NCI-H2029 treated with DMSO at 0.1 percent for 48 hours (cell line): ENCODE measurements around the gene NAT10.
"Not testable (repeated sequence)": the region's sequence is repeated elsewhere in the genome, so short reads cannot be mapped to it uniquely, and the experiment has no call there.

Source experiments
- DNase-seq: peaks from one replicate; lab custom pipeline; 2025; lab: John Stamatoyannopoulos, UW

The NAT10 gene

DNA sequence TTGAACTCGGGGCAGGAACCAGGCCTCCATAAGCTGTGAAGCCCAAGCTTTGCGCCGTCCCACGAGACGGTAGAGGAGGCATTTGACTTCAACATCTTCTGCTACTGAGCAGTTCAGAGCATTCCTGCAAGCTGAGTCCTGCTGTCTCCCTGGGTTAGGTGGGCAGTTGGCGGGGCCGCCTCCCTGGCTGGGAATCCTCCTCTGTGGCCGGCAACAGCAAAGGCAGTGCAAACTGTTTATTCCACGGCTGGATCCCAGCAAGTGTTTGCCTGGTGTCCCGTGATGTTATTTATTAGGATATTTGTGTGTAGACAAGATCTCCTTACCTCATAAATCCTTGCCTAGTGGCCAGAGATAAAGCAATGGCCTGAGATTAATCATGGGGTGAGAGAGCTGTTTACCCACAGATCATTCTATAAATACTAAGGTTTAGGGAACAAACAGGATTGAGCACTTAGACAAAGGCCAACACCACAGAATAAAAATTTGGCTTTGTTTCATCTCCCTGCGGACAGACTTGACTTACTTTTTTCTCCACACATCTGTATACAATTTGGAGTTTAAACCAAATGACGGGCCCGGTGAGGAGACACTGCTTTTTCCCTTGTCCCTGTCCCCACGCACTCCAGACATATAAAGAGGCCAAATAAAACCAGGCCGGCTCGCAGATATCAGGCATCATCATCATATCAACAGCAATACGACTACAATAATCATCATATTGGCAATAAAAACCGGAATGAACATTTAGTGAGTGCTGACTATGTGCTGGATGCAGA, 63.4 kb downstream of the NAT10 start:
- DNase-seq, result no peak

DNA sequence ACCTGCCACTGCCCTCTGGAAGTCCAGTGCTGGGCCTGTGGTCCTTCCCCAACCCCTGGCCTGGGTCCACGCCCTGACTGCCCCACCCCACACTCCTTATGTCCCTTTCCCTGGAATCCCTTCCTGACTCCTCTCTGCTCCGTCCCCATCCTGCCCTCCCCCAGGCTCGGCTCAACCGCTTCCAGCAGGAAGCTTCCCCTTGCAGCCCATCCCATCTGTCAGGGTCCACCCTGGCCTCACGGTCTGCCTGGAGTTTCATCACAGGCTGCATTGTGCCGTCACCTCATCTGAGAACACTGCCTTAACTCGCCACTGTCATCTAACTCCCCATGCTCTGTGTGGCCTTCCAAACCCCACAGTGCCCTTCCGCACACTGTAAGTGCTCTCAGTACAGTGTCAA, 64.3 kb downstream of the NAT10 start:
- DNase-seq, result no peak

DNA sequence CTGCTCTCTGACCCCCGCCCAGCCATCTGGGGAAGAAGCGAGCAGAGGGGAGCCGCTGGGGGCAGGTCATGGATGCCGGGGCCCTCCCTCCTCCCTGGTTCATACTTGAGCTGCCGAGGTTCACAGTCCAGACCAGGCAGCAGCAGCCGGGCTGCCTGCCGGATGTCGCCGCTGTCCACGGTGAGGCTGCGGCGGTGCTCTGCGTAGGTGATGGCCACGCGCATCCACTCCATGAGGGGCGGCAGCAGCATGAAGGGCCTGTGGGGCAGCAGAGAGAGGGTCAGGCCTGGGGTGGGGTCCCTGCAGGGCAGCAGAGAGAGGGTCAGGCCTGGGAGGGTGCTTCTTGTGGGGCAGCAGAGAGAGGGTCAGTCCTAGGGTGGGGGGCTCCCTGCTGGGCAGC, 67.6 kb downstream of the NAT10 start:
- no peak for DNase-seq

DNA sequence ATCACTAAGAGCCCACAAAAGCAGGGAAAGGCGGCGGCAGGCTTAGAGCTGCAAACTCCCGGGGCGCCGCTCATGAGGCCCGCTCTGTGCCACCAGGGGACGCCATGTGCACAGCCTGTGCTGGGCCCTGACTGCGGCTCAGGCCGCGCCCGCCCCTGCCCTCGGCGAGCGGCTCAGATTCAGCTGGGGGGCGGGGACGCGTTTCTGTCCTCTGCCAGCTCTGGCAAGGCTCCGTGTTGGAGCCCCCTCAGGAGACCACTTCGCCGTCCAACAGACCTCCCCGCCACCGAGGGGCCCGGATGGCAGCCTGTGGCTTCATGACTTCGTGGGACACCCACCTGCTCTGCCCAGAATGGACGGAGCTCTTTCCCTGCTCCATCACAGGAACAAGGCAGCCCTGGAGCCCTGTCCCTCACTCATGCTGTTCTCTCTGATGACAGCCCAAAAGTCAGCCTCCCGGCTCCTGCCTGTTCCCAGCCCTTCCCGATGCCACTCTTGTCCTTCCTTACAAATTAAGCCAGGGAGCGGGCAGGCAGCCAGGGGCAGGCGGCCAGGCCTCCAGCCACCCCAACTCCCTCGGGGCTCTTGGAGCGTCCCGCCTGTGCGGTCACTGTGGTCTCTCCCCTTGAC, 69.1 kb downstream of the NAT10 start:
- peak; percentile 37 for DNase-seq

DNA sequence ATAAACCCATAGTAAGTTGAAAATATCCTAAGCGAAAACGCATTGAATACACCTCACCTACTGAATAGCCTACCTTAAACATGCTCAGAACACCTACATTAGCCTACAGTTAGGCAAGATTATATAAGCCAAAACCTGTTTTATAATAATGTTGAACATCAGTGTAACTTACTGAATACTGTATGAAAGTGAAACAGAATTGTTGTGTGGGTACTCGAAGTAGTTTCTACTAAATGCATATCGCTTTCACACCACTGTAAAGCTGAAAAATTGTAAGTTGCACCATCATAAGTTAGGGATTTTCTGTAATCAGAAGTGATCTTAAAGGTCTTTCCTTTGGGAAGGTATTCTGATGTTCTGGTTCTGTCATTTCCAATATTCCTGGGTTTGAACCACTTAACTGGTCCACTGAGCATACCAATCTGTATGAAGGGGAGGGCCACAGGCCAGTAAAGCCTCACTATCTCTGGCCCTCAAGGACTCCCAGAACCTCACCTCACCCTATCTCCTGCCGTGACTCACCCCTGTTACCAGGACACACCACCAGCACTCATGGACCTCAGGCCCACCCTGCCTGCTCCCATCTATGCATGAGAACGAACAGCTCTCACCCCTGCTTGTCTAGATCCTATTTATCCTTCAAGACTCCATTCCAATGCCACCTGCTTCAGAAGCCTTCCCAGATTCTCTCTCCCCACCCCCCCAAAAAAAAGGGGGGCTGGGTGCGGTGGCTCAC, 70.0 kb downstream of the NAT10 start:
- no peak for DNase-seq

DNA sequence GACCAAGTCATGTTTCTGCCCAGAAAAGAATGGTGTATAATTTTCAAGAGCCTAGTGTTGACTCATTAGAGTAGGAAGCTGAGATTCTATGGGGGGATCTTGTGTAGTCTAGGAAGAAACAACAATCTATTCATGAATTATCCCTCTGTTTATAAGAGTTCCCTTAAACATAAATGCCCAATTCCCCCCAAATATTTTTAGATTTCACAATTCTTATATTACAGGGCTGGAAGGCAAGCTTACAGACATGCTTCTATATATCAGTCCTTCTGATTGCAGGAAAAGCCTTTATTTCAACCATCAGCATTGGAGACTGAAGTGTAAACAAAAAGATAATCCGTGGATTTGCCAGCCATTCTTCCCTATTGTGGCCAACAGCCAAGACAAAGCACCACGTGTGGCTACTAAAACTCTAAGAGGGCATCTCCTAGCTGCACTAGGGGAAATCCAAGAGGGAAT, 71.4 kb downstream of the NAT10 start:
- DNase-seq, result peak; percentile 60

DNA sequence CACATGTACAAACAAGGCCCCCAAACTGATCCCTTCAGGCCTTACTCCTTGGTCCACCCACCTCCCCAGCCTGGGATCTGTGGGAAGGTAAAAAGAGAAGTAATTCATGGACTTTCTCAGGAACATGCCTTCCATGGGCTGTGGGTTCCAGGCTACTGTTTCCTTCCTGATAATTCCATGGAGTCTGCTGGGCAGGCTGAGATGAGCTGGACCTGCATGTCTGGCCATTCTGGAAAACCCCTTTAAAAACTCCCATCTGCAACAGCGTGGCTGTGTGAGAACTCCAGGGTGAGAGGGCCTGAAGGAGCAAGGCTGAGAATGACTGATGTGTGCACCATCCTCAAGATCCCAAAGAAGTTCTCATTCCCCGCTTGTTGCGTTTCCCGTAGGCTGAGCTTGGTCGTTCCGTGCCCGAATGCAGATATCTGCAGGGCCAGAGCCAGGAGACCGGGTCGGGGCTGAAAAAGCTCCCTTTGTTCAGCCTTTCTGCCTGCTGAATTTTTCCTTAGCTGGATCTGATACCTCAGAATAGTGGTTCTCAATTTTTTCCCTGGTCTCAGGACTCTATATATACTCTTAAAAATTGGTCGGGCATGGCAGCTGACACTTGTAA, 72.9 kb downstream of the NAT10 start:
- no peak for DNase-seq

DNA sequence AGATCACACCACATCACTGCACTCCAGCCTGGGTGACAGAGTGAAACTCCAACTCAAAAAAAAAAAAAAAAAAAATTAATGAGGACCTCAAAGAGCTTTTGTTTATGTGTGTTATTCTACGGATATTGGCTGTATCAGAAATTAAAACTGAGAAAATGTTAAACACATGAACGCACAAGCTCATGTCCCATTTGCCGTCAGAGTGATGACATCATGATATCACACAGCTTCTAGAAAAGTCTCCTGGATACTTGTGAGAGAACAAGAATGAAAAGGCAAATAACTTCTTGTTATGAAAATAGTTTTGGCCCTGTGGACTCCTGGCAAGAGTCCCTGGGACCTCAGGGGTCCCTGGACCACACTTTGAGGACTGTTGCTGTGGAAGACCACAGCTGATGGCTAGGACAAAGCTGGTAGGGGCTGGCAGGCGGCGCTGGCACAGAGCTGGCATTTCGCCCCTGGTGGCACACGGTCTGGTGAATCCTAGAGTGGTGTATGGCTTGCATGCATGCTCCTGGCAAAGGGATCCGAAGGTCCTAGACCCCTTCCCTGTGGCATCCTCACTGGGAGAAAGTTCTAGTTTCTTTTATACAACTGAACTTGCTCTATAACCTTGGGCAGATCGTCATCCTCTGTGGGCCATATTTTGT, 73.7 kb downstream of the NAT10 start:
- DNase-seq, result no peak

DNA sequence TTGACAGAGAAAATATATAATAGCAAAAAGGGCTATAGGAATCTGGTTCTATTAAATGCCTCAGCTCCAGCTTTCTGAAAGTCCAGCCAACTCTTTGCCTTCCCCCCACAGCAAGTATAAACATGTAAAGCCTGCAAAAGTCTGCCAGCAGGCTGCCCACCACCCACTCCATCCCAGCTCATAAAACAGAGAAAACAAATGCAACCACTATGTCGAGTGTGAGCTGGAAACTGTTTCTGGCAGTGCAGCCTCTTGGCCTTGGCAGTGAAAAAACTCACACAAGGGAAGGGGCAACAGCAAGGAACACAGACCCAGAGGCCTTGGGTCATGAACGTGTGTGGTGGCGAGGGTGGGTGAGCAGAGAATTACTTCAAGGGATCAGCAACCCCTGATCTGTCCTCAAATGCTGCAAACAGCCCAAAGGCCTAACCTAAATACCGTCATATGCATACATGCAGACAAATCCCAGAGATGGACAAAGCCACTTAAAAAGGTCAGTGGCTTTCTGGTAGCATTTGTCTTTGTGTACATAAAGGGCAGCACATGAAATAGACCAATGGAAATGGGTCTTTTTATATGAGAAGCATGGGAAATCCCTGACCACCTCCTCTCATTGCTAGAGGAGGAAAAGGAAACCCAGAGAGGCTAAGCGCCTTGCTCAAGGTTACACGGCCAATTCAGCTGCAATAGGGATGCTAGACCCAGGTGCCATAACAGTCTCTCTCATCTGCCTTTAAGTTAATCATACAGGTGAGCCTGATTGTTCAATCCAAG, 74.8 kb downstream of the NAT10 start:
- DNase-seq, result no peak

DNA sequence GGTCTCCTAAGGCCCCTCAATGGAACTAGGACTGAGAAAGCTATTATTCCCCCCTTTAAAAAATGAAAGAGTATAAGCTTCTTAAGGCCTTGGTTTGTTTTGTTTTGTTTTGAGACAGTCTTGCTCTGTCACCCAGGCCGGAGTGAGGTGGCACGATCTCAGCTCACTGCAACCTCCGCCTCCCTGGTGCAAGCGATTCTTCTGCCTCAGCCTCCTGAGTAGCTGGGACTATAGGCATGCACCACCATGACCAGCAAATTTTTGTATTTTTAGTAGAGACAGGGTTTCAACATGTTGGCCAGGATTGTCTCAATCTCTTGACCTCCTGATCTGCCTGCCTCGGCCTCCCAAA, 75.4 kb downstream of the NAT10 start:
- not testable (repeated sequence) for DNase-seq

DNA sequence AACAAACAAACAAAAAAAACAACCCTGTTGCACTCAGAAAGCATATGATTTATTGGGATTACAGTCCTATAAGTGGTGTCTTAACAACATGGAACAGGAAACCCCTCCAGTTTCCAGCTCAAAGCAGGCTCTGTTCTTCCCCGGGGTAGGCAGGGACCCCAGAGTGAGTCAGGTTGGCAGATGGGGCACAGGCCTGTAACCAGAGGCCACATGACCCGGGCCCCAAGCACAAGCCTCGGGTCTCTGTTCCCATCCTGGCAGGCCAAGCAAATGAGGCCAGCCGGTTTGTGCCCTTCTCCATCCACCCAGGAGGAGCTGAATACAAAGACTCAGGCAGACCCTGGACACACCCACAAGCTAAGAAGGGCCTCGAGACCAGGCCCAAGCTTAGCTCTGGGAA, 75.8 kb downstream of the NAT10 start:
- no peak for DNase-seq

DNA sequence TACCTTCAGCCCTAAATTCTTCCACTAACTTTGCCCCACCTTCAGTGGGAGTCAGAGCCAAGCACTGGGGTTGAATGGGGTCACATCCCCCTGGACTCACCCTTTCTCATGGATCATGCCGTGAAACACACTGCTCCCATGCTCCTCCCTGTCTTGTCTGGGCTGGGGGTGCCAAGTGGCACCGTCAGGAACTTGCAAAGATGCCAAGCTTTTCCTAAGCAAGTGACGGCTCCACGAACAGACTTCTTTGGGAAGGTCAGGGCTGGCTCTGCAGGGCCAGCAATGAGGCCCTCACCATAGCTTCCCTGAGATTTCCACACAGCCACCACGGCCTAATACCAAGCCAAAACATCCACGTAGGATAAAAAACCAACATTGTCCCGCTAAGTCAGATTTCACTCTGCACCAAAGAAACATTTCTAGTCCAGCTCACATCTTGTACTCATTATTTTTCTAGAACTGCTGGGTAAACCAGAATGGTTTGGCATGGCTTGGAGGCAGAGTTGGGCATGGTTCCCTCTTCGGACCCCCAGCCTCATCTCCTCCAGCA, 76.5 kb downstream of the NAT10 start:
- no peak for DNase-seq

DNA sequence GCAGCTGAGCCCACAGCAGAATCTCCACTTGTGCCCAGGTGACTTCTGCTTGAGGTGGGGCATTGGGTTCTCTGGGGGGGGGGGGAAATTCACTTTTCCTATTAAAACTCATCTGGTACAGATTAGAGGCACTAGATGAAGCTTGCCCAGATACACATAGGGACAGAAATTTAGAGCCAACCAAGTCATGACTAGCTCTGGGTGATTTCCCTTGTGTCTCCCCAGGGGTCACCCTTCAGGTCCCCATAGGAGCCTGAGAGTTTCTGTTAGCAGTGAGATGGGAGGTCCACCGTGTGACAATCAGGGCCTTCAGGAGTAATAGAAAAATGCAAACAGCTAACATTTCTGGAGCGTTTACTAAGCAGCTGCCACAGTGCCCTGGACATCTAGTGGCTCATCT, 77.0 kb downstream of the NAT10 start:
- DNase-seq, result no peak

DNA sequence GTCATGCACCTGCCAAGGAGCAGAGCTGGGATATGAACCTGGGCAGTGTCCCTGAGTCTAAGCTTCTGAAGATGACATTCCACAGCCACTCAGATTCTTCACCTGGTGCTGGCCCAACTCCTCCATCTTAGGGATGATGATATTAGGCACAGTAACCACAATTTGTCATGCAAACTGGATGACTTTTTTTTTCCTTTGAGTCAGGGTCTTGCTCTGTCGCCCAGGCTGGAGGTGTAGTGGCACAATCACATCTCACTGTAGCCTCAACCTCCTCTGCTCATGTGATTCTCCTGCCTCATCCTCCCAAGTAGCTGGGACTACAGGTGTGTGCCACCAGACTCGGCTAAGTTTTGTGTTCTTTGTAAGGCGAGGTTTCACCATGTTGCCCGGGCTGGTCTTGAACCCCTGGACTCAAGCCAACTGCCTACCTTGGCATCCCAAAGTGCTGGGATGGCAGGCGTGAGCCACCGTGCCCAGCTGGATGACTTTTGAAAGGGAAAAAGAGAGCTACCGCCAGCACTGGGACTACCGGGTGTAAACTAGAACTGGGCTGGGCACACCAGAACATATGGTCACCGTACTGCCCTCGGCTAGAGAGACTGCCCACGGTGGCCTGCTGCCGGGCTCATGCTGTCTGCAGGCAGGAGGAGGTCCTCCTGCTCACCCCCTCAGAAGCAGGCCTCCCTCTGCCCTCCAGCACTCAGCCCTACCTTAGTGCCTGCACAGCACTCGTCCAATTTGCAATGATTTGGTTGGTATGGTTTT, 77.7 kb downstream of the NAT10 start:
- DNase-seq, result no peak

DNA sequence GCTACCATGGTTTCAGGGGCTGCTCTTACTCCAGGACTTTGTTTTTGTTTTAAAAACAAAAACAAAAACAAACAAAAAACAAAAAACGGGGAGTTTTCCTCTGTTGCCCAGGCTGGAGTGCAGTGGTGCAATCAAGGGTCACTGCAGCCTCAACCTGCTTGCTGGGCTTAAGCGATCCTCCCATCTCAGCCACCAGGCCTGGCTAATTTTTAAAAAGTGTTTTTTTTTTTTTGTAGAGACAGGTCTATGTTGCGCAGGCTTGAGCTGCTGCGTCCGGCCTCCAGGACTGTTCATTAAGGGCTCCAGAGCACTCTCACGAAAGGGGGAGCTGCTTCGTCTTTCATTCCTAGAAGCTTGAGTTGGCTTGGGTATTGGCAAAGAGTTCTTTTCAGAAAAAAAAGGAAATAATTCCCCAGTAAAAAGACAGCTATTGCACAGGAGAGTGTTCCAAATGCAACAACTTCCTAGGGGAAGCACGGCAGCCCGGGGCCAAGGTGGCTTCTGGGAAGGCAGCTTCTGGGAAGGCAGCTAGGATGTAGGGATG, 78.5 kb downstream of the NAT10 start:
- no peak for DNase-seq

DNA sequence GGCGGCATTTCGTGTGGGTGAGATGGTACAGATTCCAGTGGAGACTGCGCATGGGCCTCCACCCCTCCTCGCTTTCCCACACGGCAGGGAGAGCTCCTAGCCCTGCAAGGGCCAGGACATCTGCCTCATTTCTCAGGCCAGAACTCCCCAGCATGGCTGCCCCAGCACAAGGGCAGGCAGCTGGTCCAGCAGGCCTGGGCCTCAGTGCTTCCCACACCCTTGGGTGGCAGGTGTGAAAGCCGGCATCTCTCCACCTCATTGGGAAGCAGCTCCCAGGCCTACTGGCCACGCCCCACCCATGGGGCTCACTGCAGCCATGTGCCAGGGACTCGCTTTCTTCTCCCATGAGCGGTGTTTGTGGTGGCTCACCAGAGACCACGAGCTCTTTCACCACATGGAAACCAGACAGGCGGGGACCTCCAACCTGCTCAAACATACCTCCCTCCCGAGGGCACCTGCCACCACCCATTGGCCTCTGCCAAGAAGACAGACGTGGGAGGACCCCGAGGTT, 79.1 kb downstream of the NAT10 start:
- DNase-seq, result no peak

DNA sequence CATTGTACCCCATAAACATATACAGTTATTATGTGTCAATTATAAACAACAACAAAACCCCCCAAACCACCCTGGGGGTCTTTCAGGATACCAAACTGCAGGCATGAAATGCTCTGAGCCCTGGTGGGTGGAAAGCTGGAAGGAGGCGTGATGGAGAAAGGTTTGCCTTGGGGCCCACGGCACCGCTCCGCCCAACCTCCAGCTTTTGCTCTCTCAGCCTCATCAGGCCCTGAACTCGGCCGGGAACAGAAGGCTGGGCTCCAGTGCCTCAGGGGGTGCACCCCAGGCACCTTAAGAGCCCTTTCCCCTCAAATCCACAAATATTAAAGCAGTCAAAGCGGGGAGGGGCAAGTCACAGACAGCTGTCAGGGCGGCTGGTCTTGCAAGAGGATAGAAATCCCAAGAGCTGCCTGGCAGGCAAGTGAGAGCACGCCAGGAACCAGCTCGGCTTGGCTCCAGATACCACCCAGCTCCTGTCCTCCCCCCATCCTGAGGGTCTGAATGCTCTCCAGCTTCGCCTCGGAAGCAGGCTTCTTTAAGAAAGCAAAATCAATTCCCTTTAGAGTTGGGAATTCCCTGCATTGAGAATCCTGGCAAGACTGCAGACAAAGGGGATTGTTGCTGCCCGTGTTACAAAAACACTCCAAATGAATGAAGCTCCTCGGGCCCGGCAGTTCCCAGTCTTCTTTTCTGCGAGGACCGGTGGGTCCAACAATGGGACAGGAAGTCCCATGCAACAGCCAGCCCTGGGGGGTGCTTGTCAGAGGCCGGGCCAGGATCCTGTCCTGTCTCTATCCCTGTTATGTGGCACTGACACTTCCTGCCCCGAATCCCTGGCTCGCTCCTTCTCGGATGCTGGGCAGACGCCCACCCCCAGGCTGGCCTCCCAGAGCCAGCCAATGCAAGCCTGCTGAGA, 80.8 kb downstream of the NAT10 start:
- no peak for DNase-seq

DNA sequence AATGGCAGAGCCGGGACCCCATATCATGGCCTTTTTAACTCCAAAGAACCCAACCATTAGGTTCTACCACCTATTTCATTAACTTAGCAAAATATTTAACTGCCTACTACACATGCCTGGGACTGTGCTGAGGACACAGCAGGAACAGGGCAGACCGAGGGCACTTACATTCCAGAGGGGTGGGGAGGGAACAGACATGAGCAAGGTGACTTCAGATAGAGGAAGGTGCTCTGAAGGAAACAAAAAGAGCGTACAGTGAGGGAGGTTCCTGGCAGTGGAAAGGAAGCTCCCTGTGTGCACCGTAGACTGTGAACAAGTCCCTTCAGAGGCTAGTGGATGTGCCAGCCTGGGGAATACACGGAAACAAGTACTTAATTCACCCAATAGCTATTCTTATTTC, 82.8 kb downstream of the NAT10 start:
- no peak for DNase-seq

DNA sequence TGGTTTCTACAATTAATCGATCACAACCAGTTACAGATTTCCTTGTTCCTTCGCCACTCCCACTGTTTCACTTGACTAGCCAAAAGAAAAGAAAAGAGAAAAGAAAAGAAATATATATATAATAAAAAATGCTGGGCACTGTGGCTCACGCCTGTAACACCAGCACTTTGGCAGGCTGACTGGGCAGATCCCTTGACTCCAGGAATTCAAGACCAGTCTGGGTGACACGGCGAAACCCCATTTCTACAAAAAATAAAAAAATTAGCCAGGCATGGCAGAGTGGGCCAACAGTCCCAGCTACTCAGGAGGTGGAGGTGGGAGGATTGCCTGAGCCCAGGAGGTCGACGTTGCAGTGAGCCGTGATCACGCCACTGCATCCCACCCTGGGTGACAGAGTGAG, 83.8 kb downstream of the NAT10 start:
- no peak for DNase-seq
